HG03575 (cell line): ENCODE measurements around the gene LYST.

Experiments
- ATAC-seq: cut with Tn5 transposase; IDR thresholded peaks from one replicate; pipeline ENCODE4 v1.9.1; 2021; ENCODE audit not compliant: unreplicated experiment, insufficient number of reproducible peaks, low FRiP score; ENCODE audit errors: extremely low read depth

LYST gene

DNA sequence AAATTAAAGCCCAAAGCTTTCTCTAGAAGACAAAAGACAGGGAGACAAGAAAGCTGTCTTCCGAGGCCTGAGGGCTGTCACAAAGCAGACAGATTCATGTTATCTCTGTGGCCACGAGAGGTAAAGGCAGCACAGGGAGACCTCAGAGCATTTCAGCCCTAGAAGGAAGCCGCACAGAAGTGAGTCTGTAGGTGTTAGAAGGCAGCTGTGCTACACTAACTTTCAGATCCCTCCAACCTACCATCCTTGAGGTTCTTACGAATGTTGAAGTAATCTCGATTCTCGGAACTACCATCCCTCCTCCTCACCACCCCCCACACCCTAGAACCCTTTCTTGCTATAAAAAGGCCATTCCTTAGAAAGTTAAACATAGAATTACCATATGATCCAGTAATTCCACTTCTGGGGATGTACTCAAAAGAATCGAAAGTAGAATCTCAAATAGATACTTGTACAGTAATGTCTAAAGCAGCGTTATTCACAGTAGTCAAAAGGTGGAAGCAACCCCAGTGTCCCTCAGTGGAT is 21.5 kb upstream of the LYST start:
- peak; percentile 44 for ATAC-seq

DNA sequence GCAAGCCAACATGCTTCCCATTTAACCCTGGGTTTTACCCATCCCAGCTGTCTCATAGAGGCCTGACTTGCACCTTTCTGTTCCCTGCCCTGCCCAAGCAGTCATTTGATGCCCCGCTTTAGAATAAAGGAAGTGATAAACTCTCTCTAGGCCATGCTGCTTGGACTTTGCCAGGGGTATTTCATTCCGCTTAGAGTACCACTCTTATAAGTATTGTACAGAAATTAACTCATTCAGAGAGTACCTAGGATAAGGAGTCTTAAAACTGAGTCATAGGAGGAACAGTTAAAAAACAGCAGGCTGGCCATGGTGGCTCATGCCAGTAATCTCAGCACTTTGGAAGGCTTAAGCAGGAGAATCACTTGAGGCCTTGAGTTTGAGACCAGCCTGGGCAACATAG is 21.0 kb upstream of the LYST start:
- ATAC-seq, result no peak

DNA sequence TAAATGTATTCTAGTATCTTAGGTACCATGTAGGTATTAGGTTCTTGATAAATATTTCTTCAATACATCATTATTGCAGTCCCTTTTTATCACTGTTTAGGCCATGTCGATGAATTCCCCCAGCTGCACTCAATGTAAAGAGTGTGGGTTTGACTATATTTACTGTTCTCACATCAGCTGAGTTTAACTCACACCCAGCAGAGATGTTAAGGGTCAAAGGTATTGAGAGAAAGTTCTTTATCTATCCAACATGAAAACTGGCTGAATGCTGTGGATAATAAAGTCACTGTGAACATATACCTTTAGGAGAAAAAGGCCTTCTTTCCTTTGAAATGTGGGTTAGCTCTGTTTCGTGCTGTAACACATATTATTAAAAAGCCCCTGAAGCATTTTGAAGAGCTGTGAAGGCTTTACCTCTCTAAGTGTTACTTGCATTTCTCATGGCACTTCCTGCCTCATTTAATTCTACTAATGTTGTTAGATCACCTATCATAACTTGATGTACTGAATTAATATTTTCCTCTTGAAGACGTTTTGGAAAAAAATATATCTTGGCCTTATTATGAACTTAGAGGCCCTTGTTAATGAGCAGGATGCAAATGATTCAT is 19.1 kb upstream of the LYST start:
- no peak for ATAC-seq

DNA sequence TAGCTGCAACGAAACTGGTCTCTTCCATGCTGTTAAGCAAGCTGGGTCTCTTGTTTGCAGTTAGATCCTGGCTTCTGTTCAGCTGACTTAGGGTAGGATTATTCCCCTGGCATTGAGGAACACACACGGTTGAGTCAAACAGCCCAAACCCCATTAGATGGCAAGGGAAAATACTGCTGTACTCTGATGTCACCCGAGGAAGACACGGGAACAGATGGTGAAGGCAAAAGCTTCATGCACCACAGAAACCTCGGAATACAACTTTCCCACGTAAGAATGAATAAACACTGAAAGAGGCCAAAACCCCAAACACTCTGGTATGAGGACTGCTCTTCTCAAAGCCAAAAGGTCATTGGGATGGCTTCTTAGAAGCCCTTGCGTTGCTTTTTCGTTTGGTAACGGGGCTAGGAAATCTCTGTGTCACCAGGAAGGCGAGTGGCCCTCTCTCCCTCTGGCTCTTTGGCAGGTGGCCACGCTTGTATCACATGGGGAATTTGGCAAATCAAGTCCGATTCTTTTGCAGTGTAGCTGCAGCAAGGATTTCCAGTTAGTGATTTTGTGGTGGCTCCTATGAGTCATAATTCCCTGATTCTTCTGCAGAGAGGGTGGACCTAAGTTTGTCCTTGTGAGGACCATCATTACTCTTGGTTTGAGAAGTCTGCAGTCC is 16.7 kb upstream of the LYST start:
- no peak for ATAC-seq

DNA sequence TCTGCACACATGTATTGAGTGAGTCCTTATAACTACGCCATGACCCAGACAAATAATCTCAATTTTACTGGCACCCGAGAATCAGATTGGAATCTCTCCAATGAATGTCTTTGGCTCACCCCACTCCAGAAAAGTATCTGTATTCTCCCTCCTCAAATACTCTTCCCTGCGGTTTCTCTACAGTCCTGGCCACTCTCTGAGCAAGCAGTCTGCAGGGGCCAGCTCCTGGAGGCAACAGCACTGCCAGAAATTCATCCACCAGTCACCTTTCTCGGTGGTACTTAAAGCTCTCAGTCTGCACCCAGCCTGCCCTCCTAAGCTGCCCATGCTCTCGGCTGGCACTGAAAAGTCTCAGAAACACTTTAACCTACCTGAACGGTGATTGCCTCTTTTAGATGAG is 16.1 kb upstream of the LYST start:
- ATAC-seq, result no peak

DNA sequence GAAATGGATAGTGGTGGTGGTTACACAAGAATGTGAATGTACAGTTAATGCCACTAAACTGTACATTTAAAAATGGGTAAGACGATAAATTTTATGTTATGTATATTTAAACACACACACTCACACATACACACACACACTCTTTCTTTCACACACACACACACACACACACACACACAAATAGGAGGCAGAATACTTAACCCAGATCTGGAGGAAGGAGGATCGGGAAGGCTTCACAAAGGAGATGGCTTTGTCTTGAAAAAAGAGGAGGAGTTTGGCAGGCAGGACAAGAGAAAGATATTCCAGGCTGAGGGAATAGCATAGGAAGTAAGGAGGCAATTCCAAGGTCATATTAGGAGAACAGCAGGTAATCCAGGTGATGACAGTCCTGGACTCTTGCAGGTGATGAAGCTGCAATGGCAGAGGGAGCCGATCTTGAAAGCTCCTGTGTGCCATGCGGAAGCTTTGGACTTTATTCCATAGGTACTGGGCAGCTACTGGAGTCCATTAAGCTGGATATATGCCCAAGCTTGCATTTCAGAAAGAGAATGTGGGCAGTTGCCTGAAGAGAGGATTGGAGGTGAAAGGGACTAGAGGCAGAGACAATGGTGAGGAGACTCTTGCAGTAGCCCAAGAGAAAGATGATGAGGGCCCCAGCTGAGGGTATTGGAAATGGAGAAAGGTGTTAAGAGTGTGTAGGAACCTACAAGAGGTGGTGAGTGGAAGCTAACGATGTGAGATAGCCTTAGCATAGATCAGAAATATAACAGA is 15.4 kb upstream of the LYST start:
- no peak for ATAC-seq

DNA sequence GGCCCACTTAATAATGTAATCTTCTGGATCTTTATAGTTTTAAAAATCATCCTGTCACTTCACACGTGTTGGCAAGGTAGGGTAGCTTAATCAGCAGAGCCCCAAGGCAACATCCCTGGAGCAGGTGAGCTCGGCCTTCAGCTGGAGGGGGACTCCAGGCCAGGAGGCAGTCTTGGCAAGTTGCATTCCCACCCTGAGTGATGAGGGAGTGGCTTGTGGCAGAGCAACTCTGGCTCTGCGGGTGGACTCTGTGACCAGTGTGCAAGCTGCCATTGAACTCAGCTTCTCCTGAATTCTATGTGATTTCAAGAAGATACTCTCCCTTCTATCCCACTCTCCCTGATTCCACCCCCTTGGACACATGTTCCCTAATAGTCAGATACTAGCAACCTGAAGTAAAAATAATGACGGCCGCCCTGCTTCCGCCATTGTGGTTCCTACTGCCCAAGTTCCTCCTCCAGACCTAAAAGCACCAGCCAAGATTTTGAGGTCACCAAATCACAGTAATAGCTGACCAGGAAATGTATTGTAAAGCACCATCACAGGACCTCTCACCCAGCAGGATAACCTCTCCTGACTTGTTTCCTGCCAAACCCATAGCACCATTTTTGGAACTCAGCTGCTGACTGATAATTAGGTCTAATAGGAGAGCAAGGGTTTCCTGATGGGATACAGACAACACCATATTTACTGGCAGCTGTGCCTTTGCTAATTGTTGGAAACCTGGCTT is 11.5 kb upstream of the LYST start:
- ATAC-seq, result no peak

DNA sequence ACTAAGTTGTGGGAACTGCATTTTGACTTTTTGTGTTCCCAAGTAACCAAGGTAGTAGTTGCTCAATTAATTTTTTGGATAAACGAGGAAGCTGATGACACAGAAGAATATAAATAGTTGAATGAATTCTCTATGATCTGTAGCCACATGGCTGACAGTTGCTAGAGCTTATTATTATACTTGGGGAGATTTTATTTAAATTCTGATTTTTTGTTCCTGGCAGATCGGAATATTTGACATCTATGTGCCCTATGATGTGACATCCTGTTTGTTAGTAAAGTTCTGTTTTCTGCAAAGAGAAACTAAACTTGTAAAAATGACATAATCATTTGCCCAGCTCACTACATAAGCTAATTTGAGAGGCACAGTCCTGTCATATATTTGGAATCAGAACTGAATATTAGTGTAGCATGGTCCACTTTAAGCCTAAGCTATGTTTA is 9.7 kb upstream of the LYST start:
- no peak for ATAC-seq

DNA sequence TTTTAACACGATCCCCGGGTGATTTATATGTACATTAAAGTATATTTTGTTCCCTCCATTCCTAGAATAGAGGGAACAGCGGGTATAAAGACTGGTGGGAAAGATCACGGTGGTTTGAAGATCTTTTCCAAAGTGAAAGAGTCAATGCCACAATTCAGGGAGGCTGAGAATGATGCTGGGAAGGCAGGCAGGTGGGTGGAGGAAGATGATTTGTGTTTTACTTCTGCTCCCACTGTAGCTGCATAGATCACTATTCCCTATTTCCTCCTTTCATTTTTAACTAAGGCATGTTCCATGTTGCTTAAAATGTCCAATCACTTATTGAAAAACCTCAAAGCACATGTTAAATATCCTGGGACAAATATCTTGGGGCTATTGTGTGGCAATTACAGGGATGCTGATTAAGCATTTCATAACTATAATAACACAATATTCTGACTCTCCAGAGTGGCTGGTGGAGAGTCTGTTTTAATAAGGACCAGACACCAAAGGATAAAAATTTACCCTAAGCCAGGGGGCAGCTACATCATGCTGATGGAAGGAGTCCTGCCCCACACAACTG is 8.4 kb upstream of the LYST start:
- no peak for ATAC-seq

DNA sequence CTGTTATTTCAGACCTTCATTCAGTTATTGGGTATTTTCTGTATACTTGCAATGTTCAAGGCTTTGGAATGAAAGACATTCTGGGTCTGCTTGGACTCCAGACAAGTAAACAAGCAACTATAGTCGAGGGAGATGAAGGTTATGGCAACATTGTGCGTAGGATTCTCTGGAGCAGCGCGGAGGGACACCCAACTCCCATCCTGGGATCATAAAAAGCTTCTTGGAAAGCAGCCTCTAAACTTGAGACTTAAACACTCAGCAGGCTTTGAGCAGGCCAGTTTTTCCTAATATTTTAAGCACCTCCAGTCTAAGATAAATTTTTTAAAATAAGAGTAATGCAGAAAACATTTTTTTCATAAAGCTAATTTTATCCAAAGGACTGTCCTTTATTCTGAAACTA is 7.6 kb upstream of the LYST start:
- no peak for ATAC-seq

DNA sequence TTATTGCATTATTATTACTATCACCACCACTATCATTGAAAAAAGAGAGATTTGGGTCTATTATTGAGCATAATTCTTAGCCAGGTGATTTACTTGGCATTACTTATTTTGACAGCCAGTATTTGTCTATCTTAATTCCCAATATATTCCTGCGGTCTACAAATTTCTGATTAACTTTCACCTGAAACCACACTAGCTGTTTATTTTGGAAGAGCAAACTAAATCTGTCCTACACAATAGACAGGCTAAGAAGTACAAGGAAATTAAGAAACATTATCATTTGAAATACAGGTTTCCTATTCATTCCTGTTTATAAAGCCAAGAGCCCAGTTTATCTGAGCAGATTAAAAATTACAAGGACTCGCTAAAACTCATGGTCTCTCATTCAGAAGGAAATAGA is 6.9 kb upstream of the LYST start:
- ATAC-seq, result no peak

DNA sequence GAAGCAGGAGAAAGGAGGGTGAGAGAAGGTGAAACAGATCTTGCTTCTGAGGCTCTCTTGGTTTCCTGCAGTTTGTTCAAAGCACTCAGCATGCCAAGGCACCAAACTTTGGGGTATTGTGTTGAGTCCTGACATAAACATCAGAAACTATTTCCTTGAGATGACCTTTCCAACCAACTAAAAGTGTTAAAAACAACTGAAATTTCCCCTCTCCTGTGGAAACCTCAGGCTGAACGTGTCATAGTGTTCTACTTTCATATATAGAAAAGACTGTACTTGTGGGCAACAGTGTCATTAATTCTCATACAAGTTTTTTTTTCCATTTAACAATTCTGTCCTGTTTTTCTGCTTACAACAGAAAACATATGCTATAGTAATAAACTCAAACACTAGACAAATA is 6.3 kb upstream of the LYST start:
- no peak for ATAC-seq

DNA sequence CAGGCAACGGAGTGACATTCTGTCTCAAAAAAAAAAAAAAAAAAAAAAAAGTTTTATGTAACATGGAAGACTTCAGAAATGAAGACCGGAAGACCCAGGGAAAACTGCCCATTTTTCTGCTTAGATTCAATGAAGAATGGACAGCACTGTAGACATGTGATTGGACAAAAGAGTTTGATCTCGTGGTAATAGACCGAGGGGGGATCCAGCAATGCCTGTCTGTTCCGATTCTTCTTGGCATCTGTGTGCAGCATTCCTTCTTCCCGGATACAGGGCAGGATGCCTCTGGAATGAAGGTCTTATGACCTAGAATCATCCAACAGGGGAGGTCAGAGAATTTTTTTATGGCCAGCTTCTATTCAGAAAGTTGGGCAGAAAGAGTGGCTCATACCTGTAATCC is 5.6 kb upstream of the LYST start:
- no peak for ATAC-seq

DNA sequence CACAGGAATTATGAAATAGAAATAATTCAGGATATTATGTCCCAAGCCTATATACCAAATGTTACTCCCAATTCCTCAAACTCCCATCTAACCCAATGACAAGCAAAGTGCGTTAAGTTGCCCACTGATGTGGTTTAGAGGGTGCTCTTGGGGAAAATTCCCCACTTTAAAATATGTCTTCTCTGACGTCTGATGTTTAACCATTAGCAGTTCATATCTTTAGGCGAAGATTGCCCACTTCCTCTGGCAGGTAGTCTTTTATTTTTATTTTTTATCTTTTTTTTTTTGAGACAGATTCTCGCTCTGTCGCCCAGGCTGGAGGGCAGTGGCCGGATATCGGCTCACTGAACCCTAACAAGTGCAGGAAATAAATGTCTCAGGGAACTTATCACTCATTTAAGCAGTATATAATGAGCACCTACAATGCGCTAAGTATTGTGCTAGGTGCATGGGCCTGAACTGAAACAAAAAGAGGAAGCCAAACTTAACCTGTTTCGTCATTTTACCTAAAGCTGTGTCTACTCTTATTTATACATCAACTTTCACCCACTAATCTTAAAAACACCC is 1.3 kb upstream of the LYST start:
- ATAC-seq, result peak; percentile 33

DNA sequence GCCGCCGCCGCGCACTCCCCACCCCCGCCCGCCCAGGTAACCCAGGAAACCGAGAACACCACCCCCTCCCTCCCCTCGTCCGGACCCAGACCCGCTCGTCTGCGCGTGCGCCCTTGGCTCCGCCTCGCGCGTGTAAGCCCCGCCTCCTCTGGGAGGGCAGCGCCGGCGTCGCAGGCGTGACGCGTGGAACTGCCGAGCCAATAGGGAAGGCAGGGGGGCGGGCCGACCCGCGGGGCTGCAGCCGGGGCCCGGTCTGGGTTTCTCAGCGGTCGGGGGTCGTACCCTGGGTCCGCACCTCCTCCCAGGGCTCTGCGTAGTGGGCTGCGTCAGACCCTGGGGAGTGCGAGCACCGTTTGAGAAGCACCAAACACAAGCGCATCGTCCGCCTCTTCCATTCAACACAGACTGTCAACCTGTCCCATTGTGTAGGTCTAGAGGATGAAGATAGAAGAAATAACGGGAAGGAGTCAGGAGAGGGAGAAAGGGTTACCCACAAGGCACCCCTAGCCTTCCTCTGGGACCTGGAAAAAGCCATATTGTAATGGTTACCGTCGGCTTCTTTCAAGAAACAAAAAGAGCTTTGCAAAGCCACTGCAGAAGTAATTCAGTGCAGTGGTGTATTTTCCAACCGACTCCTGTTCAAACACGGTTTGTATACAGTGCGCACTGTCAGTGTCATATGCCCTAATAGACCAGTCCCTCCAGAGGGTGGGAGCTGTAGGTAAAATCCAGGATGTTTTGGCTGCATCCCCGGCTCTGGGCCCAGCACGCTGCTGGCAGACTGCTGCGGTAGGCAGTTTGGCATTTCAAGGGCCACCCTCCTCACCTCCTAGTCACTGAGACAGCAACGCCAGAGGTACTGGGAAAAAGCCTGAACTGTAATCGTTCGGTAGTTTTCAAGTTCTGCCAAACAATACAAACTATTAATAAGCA is 473 bp upstream of the LYST start:
- no peak for ATAC-seq

DNA sequence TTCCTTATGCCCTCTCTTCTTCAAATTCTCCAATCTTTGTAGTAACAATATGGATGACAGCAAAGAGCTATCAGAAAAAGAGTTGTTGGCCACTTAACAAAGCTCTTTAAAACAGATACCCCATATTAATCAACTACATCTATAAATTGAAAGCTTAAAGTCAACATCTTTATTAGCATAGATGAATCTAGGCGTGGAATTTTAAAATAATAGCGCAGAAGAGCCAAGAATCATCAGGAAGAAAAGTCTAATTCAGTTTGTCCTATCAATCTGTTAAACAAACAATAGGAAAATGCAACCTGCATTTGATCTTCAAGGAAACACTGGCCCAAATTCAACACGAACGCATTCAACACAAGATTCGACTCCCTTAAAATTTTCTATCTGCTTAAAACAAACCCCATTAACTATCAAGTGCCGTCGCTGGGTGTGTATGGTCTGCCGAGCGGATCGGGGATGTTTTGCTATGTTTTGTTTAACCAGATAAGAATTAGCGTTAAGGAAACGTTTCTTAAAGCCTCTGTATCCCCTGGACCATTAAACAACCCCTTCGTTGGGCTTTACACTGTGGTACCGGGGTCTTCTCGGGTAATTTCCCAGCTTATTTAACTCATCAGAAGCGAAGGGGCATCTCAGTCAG is 1.0 kb downstream of the LYST start:
- no peak for ATAC-seq

DNA sequence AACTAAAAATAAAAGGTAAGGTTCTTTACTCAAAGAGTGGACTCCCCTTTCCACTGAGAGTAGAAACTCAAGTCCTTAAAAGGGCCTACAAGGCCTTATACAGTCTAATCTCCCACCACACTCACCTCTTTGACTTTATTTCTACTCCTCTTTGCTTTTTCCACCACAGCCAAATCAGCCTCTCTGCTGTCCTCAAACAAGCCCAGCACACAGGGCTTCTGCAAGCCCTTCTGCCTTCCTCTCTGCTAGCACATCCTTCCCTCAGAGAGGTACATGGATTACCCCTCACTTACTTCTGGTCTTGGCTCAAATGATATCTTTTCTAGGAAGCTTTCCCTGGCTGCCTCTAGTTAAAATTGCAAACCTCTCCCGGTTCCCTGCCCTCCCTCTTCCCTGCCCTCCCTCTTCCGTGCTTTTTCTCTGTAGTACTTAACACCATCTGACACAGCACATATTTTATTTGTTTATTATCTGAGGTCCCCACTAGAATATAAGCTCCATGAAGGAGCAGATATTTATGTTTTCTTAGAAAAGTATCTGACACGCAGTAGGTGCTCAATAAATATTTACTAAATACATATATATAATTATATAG is 1.7 kb downstream of the LYST start:
- no peak for ATAC-seq
